ENCODE measurements around the gene TMEM213.

TMEM213 gene

DNA sequence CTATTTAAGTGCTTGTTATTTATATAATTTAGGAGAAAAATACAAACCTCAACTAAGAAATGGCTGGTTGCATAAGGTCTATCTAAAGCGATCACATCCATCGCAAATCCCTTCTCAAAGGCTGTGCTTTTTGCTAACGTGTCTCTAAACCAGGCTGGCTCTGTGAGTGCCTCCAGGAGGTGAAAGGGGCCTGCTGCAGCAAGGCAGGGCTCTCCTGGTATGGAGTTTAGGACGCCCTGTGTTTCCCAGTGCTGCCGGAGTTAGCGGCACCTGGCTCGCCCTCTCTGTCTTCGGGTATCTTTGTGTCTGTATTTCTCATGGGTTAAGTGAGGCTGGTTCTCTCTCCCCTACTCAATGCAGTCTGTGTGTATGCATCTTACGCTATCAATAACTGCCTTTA lies 68.6 kb downstream of the TMEM213 start:
- Histone ChIP-seq H3K9me2 (replicated peaks; ENCODE audit: low read depth, low read length) (no peaks in the 10 kb centered on the region), H3K4me3 (ENCODE audit: low read length, poor library complexity, severe bottlenecking) (no peak overlapping the region), H3K9ac (ENCODE audit: low read depth, low read length, poor library complexity, severe bottlenecking) (no peak overlapping the region), H3F3A (ENCODE audit: low read depth) (no peaks in the 10 kb centered on the region), H4K20me1 (ENCODE audit: insufficient read depth, low read length, poor library complexity, severe bottlenecking) (no peaks in the 10 kb centered on the region), H3K79me2 (ENCODE audit: insufficient read depth, low read length) (no peaks in the 10 kb centered on the region), H3K9me3 (ENCODE audit: insufficient read depth, low read depth, low read length) (no peaks in the 10 kb centered on the region), H3K4me2 (ENCODE audit: low read depth, low read length, poor library complexity, severe bottlenecking) (no peak overlapping the region), H3K36me3 (ENCODE audit: insufficient read depth, low read length) (peaks cover 46% of the 10 kb centered on the region; the same call in 1 of the 2 replicates), H3K4me1 (ENCODE audit: insufficient read depth, low read length, poor library complexity, severe bottlenecking) (no peaks in the 10 kb centered on the region), H2AFZ (ENCODE audit: low read length) (no peak overlapping the region), H3K27me3 (ENCODE audit: insufficient read depth, low read length, poor library complexity, severe bottlenecking) (no peaks in the 10 kb centered on the region)
- TF ChIP-seq EZH2phosphoT487 (IDR thresholded peaks at IDR 0.05; ENCODE audit: borderline replicate concordance): no peak

DNA sequence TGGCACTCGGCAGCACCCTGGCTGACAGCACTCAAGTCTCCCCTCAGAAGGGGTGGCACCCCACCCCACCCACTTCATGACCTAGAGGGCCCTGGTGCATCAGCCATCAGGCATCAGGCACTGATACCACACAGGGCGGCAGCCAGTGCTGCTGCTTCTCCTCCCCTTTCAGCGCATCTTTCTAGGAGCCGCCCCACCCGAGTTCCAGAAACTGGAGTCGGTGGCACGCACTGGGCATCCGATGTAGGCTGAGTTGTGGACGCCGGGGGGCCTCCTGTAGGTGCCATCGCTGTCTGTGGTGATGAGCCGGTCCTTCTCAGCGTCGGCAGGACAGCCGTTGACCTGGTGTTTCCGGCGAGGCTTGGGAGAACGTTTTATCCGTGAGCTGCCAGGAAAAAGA lies 70.0 kb downstream of the TMEM213 start:
- Histone ChIP-seq H3F3A (ENCODE audit: low read depth) (no peaks in the 10 kb centered on the region), H3K36me3 (ENCODE audit: insufficient read depth, low read length) (peaks cover 49% of the 10 kb centered on the region; the same call in 1 of the 2 replicates)

DNA sequence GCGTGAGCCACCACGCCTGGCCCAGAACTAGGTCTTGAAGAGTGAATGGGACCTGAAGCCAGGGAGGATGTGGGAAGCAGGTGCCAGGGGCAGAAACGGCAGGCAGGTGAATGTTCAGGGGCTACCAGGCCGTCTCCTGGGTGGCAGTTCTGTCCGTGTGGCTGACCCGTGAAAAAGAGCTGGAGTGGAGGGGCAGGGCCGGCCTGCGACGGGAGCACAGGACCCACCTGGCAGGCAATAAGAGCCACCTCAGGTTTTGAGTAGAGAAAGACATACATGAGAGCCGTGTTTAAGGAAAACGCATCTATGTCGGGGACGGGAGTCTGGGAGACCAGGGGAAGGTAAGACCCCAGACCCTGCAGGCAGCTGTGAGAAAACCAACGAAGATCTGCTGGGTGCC lies 70.9 kb downstream of the TMEM213 start:
- H3K4me1 ChIP-seq (ENCODE audit: insufficient read depth, low read length, poor library complexity, severe bottlenecking): no peaks in the 10 kb centered on the region
- H3K9me3 ChIP-seq (ENCODE audit: insufficient read depth, low read depth, low read length): no peaks in the 10 kb centered on the region
- H3K4me2 ChIP-seq (ENCODE audit: low read depth, low read length, poor library complexity, severe bottlenecking): no peak overlapping the region
- TF ChIP-seq, protein P1, sequence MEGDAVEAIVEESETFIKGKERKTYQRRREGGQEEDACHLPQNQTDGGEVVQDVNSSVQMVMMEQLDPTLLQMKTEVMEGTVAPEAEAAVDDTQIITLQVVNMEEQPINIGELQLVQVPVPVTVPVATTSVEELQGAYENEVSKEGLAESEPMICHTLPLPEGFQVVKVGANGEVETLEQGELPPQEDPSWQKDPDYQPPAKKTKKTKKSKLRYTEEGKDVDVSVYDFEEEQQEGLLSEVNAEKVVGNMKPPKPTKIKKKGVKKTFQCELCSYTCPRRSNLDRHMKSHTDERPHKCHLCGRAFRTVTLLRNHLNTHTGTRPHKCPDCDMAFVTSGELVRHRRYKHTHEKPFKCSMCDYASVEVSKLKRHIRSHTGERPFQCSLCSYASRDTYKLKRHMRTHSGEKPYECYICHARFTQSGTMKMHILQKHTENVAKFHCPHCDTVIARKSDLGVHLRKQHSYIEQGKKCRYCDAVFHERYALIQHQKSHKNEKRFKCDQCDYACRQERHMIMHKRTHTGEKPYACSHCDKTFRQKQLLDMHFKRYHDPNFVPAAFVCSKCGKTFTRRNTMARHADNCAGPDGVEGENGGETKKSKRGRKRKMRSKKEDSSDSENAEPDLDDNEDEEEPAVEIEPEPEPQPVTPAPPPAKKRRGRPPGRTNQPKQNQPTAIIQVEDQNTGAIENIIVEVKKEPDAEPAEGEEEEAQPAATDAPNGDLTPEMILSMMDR (conservative IDR thresholded peaks at IDR 0.05; ENCODE audit: low read length): no peak
- no peak for TF ChIP-seq EZH2phosphoT487 (IDR thresholded peaks at IDR 0.05; ENCODE audit: borderline replicate concordance)
- H3K36me3 ChIP-seq (ENCODE audit: insufficient read depth, low read length): peaks cover 48% of the 10 kb centered on the region; the same call in 1 of the 2 replicates
- no peaks in the 10 kb centered on the region for H3F3A ChIP-seq (ENCODE audit: low read depth)
- no peak overlapping the region for H3K4me3 ChIP-seq (ENCODE audit: low read length, poor library complexity, severe bottlenecking)
- H4K20me1 ChIP-seq (ENCODE audit: insufficient read depth, low read length, poor library complexity, severe bottlenecking): no peaks in the 10 kb centered on the region
- H3K79me2 ChIP-seq (ENCODE audit: insufficient read depth, low read length): no peaks in the 10 kb centered on the region
- H2AFZ ChIP-seq (ENCODE audit: low read length): no peak overlapping the region
- H3K27me3 ChIP-seq (ENCODE audit: insufficient read depth, low read length, poor library complexity, severe bottlenecking): no peaks in the 10 kb centered on the region
- H3K9me2 ChIP-seq (replicated peaks; ENCODE audit: low read depth, low read length): no peaks in the 10 kb centered on the region
- no peak overlapping the region for H3K9ac ChIP-seq (ENCODE audit: low read depth, low read length, poor library complexity, severe bottlenecking)

More for the DNA sequence above, 70.0 kb downstream of the TMEM213 start:
- H2AFZ ChIP-seq (ENCODE audit: low read length): no peak overlapping the region
- H4K20me1 ChIP-seq (ENCODE audit: insufficient read depth, low read length, poor library complexity, severe bottlenecking): no peaks in the 10 kb centered on the region
- no peaks in the 10 kb centered on the region for H3K79me2 ChIP-seq (ENCODE audit: insufficient read depth, low read length)
- H3K4me2 ChIP-seq (ENCODE audit: low read depth, low read length, poor library complexity, severe bottlenecking): no peak overlapping the region
- no peaks in the 10 kb centered on the region for H3K27me3 ChIP-seq (ENCODE audit: insufficient read depth, low read length, poor library complexity, severe bottlenecking)
- no peaks in the 10 kb centered on the region for H3K9me2 ChIP-seq (replicated peaks; ENCODE audit: low read depth, low read length)
- H3K4me1 ChIP-seq (ENCODE audit: insufficient read depth, low read length, poor library complexity, severe bottlenecking): no peaks in the 10 kb centered on the region
- no peaks in the 10 kb centered on the region for H3K9me3 ChIP-seq (ENCODE audit: insufficient read depth, low read depth, low read length)
- no peak overlapping the region for H3K9ac ChIP-seq (ENCODE audit: low read depth, low read length, poor library complexity, severe bottlenecking)
- no peak overlapping the region for H3K4me3 ChIP-seq (ENCODE audit: low read length, poor library complexity, severe bottlenecking)
- TF ChIP-seq EZH2phosphoT487 (IDR thresholded peaks at IDR 0.05; ENCODE audit: borderline replicate concordance): no peak
- TF ChIP-seq, protein P1 (conservative IDR thresholded peaks at IDR 0.05; ENCODE audit: low read length): no peak

DNA sequence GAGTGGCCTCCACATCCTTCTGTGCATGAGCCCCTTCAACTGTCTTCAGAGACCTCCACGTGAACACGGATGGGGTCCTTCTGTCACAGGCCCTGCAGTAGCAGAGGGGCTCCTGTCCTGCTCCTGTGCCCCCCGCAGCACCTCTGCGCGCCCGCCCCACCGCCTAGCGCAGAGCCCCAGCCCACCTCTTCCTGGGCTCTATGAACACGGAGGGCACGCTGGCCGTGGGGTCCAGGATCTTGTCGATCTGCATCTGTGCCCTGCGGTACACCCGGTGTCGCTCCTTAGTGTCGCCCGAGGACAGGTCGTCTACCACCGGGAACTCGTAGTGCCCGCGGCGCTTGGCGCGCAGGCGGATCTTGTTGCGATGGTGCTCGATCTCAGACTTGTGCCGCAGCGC lies 71.6 kb downstream of the TMEM213 start:
- no peak overlapping the region for H3K4me3 ChIP-seq (ENCODE audit: low read length, poor library complexity, severe bottlenecking)
- no peaks in the 10 kb centered on the region for H3K9me2 ChIP-seq (replicated peaks; ENCODE audit: low read depth, low read length)
- no peaks in the 10 kb centered on the region for H3K9me3 ChIP-seq (ENCODE audit: insufficient read depth, low read depth, low read length)
- H2AFZ ChIP-seq (ENCODE audit: low read length): no peak overlapping the region
- peaks cover 43% of the 10 kb centered on the region; the same call in 1 of the 2 replicates for H3K36me3 ChIP-seq (ENCODE audit: insufficient read depth, low read length)
- no peak overlapping the region for H3K4me2 ChIP-seq (ENCODE audit: low read depth, low read length, poor library complexity, severe bottlenecking)
- H3K27me3 ChIP-seq (ENCODE audit: insufficient read depth, low read length, poor library complexity, severe bottlenecking): no peaks in the 10 kb centered on the region
- no peaks in the 10 kb centered on the region for H3F3A ChIP-seq (ENCODE audit: low read depth)
- no peak overlapping the region for H3K9ac ChIP-seq (ENCODE audit: low read depth, low read length, poor library complexity, severe bottlenecking)
- TF ChIP-seq, protein P1 (conservative IDR thresholded peaks at IDR 0.05; ENCODE audit: low read length): no peak
- no peak for TF ChIP-seq EZH2phosphoT487 (IDR thresholded peaks at IDR 0.05; ENCODE audit: borderline replicate concordance)
- no peaks in the 10 kb centered on the region for H3K4me1 ChIP-seq (ENCODE audit: insufficient read depth, low read length, poor library complexity, severe bottlenecking)
- H4K20me1 ChIP-seq (ENCODE audit: insufficient read depth, low read length, poor library complexity, severe bottlenecking): no peaks in the 10 kb centered on the region
- no peaks in the 10 kb centered on the region for H3K79me2 ChIP-seq (ENCODE audit: insufficient read depth, low read length)
